Measurements from ENCODE around the gene ASIC3. TPM values are rescaled to one million over a fixed set of nuclear protein-coding genes. Genes with fewer than 3 reads are reported as not detected.

The ASIC3 gene
- total and polyA plus RNA-seq, 2 of the 8 experiments (the other 6 are each of a cell fraction or from before 2014, with no cell fraction given): 1.6 to 1.9 TPM

DNA sequence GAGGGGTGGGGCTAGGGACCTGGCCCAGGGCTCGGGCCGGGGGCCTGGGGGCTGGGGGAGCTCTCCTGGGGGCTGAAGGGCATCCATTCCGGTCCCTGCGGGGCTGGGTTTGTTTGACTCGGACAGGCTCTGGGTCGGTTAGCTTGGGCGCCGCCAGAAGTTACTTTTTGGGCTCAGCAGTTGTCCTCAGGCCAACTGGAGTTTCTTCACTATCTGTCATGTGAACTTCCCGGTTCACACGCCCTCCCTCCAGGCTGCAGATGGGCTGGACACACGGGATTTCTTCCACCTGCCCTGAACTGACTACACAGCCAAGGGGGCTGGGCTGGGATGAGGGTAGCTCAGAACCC lies 14.9 kb downstream of the ASIC3 start:
- Histone ChIP-seq H4K5ac (ENCODE audit: insufficient read length, low read depth, low read length) (no peak overlapping the region), H3K14ac (ENCODE audit: insufficient read length) (no peak overlapping the region), H3K27me3 (replicated peaks in 1 of 4; ENCODE audit: control insufficient read depth in 3 of 4, extremely low read depth in 1 of 4, insufficient read depth in 3 of 4, low read length in 3 of 4) (peaks cover 0 to 2% (median 0%) of the 10 kb centered on the region in 4 experiments; a peak in 2 of 7 replicates), H4K20me1 (replicated peaks in 1 of 2; ENCODE audit: control insufficient read depth in 1 of 2, insufficient read depth in 2 of 2, low read length in 2 of 2) (peaks cover 5 to 9% of the 10 kb centered on the region in 2 experiments), H3K79me1 (ENCODE audit: low read depth, low read length) (peaks cover 6% of the 10 kb centered on the region; the same call in 1 of the 2 replicates), H3K4me3 (ENCODE audit: extremely low read depth in 1 of 4, insufficient read depth in 2 of 4, low read depth in 3 of 4, low read length in 4 of 4) (peak overlapping the region; percentile 34 to 91 (median 42)), H3K4me2 (ENCODE audit: insufficient read depth in 1 of 2, low read depth in 2 of 2, low read length in 2 of 2) (peak overlapping the region; percentile 86 to 88), H3K18ac (ENCODE audit: extremely low read depth, low read length) (no peak overlapping the region), H2AK5ac (ENCODE audit: low read depth, low read length) (0 out of 2 replicates have a peak overlapping the region, but pooled peaks have one; percentile 53), H3K4me1 (replicated peaks in 1 of 4; ENCODE audit: control insufficient read depth in 3 of 4, insufficient read depth in 4 of 4, low read length in 3 of 4) (peaks cover 12 to 39% (median 34%) of the 10 kb centered on the region in 4 experiments), H3K9ac (replicated peaks in 1 of 4; ENCODE audit: extremely low read depth in 1 of 4, low read depth in 3 of 4, low read length in 3 of 4) (0 out of 7 replicates have a peak overlapping the region, but pooled peaks of 1 of the 4 experiments have one; percentile 13), H2BK5ac (ENCODE audit: low read depth, low read length) (no peak overlapping the region), H2BK12ac (ENCODE audit: low read depth, low read length) (no peak overlapping the region), H2BK15ac (ENCODE audit: low read length) (no peak overlapping the region), H2BK120ac (replicated peaks; ENCODE audit: low read depth, low read length) (no peak overlapping the region), H3K36me3 (ENCODE audit: control insufficient read depth in 2 of 4, insufficient read depth in 4 of 4, low read length in 3 of 4) (peaks cover 3 to 34% (median 17%) of the 10 kb centered on the region in 4 experiments; a peak in 6 of 8 replicates), H3K23ac (ENCODE audit: insufficient read length) (no peak overlapping the region), H3K9me3 (ENCODE audit: insufficient read depth in 2 of 2, low read depth in 1 of 2, low read length in 1 of 2) (no peaks in the 10 kb centered on the region), H4K8ac (ENCODE audit: extremely low read depth, insufficient read depth, low read length) (no peak overlapping the region; the same call in 1 of the 2 replicates), H3K79me2 (ENCODE audit: control insufficient read depth in 1 of 2, insufficient read depth in 2 of 2, low read length in 2 of 2) (peaks cover 0 to 8% of the 10 kb centered on the region in 2 experiments; a peak in 1 of 4 replicates), H3K27ac (ENCODE audit: low read depth, low read length) (no peak overlapping the region), H4K91ac (replicated peaks; ENCODE audit: insufficient read length, low read length) (no peak overlapping the region), H3K4ac (replicated peaks; ENCODE audit: insufficient read length, low read depth, low read length) (no peak overlapping the region), H3K23me2 (ENCODE audit: low read depth, low read length) (peaks cover 24% of the 10 kb centered on the region), H3K56ac (replicated peaks; ENCODE audit: insufficient read length, low read depth, low read length) (no peak overlapping the region), H2BK20ac (ENCODE audit: low read length) (no peak overlapping the region), H2AFZ (ENCODE audit: low read length) (no peak overlapping the region)
- ChIA-PET POLR2A (ENCODE audit: partially characterized antibody) (interaction anchor here (1.1 to 7.9 kb wide), 13 partner anchors 8 to 189 kb away, joined by 3 to 77 read pairs (median 6); partner anchors contain the start of genes ABCB8, AGAP3 and FASTK), CTCF (ENCODE audit: partially characterized antibody) (interaction anchor here (0.9 to 9.7 kb wide), 19 partner anchors 9 to 181 kb away, joined by 3 to 88 read pairs (median 4); partner anchors contain the start of genes ABCB8 and AGAP3)
- 14% methylated on average over 9 of the region's 11 CpGs; no CpG with 5 or more reads in 1 of the 2 experiments for WGBS, 2 experiments (ENCODE audit: extremely low coverage in 1 of 2, insufficient coverage in 1 of 2, insufficient read length in 1 of 2, insufficient replicate concordance in 2 of 2, low coverage in 1 of 2, low lambda C conversion rate in 2 of 2, missing lambda C conversion rate in 1 of 2)
- FAIRE-seq (no peak), DNase-seq (ENCODE audit: low read depth in 1 of 2, low spot score in 2 of 2) (no peak)
- no peak for TF ChIP-seq RFX5 (IDR thresholded peaks at IDR 0.05; ENCODE audit: borderline replicate concordance, low read depth, low read length)
- TF ChIP-seq SIX5 (IDR thresholded peaks at IDR 0.05; ENCODE audit: low read depth, low read length): no peak
- TF ChIP-seq, protein P1, sequence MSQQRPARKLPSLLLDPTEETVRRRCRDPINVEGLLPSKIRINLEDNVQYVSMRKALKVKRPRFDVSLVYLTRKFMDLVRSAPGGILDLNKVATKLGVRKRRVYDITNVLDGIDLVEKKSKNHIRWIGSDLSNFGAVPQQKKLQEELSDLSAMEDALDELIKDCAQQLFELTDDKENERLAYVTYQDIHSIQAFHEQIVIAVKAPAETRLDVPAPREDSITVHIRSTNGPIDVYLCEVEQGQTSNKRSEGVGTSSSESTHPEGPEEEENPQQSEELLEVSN (IDR thresholded peaks at IDR 0.05): no peak
- TF ChIP-seq CBX8 (IDR thresholded peaks at IDR 0.05; ENCODE audit: borderline replicate concordance, low read depth, low read length): no peak
- no peak for TF ChIP-seq TCF12 (IDR thresholded peaks at IDR 0.05; ENCODE audit: low read depth, low read length)
- TF ChIP-seq BRCA1 (IDR thresholded peaks at IDR 0.05; ENCODE audit: low read depth, low read length): no peak
- TF ChIP-seq CTBP2 (IDR thresholded peaks at IDR 0.05; ENCODE audit: borderline replicate concordance, insufficient read depth, insufficient read length, low read length): no peak
- no peak for TF ChIP-seq SP2 (IDR thresholded peaks at IDR 0.05; ENCODE audit: low read length)
- no peak for TF ChIP-seq NRF1 (IDR thresholded peaks at IDR 0.05; ENCODE audit: low read depth, low read length)
- TF ChIP-seq SAP30 (IDR thresholded peaks at IDR 0.05; ENCODE audit: insufficient read depth, insufficient replicate concordance, low read length): no peak
- TF ChIP-seq SUZ12 (IDR thresholded peaks at IDR 0.05; ENCODE audit: low read length): no peak
